Activated CD4-positive, CD25-positive, alpha-beta regulatory T cell treated with anti-CD3 and anti-CD28 coated beads, Interleukin-2, amount 50 U/mL, for 16 hours (primary cell): Measurements from ENCODE around the gene KDM5C.

Experiments used
- DNase-seq: peaks from one replicate; pipeline ENCODE4 v3.0.0-alpha.2; 2020; ENCODE audit warnings: low read depth, low spot score

KDM5C gene

DNA sequence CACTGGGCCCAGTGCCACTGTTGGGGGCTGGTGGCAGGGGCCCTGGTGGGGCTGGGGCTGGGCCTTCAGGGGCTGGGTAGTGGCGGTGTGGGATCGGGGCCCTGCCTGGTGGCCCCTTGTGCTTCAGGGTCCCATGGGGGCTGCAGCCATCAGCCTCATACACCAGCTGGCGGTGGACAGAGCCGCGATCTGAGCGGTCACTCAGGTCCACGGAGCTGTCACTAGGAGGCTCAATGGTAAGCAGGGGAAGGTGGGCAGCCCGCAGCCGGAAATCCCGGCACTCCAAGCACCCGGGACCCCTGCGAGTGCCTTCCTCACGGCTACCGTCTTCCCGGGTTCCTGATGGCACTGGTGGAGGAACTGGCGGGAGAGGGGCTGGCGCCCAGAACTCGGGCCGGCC is 25.5 kb upstream of the KDM5C start:
- DNase-seq = no peak

GRCh38 chrX:53249408-53250042 is 24.5 kb upstream of the KDM5C start:
- no peak for DNase-seq

DNA sequence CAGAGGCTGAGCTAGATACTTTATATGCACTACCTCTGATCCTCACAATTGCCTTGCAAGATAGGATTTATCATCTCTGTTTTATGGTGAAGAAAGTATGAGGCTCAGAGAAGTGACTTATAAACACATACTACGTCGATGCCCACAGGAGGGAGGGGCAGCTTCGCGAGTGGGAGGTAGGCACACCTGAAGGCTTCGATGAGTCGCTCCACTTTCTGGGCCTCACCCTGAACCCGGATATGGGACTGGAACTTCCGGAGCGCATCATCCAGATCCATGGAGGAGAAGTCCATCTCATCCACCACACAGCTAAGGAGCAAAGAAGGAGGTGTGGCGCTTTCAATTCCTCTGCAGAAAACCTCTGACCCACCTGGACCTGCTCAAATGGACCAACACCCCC is 22.9 kb upstream of the KDM5C start:
- no peak for DNase-seq

DNA sequence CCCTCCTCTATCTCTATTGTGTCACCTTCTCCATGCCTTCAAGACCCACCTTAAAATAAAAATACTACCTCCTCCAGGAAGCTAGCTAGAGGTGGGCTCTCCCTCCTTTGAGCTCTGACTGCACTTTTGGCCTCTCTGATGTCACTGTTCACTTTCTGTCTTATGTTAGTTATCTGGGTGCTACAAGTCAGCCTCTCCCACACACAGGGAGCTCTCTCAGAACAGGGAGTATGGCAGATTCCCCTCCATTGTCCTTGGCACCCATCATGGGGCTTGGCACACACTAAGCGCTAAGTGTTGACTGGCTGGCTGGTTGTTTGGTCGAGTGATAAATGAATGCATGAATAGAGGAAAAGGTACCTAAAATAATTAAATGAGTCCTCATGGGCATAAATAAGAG is 21.2 kb upstream of the KDM5C start:
- DNase-seq = no peak

DNA sequence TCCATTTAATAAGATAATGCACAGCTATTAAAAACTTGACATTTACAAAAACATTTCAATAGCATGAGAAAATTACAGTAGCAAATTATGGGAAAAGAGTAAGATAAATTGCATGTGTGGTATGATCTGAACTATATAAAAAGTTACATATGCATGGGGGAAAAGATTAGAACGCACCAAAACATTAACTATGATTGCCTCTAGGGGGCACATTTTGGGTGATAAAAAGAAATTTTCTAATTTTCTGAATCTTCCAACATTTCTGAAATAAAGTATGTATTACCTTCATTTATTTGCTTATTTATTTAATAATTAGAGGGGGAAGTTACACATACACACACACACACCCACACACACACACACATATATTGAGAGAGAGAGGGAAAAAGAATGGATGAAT is 19.6 kb upstream of the KDM5C start:
- no peak for DNase-seq

- DNase-seq = no peak
Observed at GRCh38 chrX:53242310-53242709, 17.3 kb upstream of the KDM5C start.

- no peak for DNase-seq
Observed at GRCh38 chrX:53241558-53241957, 16.6 kb upstream of the KDM5C start.

- DNase-seq = no peak
Observed at GRCh38 chrX:53239474-53239873, 14.5 kb upstream of the KDM5C start.

DNA sequence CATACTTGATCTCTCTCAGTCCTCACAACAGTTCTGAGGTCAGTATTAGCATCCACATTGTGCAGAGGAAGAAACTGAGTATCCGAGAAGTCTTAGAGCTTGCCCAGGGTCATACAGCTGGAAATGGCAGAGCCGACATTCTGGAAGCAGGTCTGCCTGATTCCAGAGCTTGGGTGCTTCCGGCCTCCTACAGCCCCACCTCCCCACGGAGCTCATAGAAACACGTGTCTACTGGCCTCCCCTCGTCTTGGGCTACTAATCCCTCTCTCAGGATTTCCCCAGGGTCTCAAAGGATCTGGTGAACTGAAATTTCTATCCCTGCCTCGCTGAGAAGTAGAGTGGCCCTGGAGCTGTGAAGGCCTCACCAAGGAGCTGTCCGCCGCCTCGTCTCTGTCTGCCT is 12.0 kb upstream of the KDM5C start:
- no peak for DNase-seq

DNA sequence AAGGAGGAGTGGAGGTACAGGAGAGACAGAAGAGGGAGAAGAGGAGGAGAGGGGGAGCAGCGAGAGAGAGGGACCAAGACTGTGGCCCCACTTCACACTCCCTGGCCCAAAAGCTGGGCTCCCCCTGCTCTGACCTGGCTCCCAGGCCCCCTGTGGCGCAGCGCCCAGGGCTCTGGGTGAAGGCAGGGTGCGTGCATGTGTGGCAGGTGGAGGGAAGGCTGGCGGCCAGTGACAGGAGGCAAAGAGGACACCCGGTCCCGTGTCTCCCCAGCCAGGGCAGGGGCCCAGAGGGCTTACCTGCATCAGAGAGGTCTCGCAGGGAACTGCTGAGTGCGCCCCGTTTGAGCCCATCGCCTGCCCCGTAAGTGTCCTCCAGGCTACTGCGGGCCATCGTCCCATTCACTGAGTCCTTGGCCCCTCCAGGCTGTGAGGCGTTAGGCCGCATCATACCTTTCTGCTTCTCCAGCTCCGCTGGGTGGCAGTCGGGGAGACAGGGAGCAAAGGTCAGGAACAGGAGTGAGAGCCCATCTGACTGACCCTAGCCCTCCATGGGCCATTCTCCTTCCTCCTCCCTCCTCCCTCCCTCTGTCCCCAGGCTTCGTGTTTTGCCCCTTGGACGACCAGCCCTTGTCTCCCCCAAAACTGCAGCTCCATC is 11.1 kb upstream of the KDM5C start:
- no peak for DNase-seq

- no peak for DNase-seq
Observed at GRCh38 chrX:53235566-53235965, 10.6 kb upstream of the KDM5C start.

GRCh38 chrX:53234484-53234883 is 9.5 kb upstream of the KDM5C start:
- no peak for DNase-seq

GRCh38 chrX:53233536-53233935 is 8.5 kb upstream of the KDM5C start:
- no peak for DNase-seq

DNA sequence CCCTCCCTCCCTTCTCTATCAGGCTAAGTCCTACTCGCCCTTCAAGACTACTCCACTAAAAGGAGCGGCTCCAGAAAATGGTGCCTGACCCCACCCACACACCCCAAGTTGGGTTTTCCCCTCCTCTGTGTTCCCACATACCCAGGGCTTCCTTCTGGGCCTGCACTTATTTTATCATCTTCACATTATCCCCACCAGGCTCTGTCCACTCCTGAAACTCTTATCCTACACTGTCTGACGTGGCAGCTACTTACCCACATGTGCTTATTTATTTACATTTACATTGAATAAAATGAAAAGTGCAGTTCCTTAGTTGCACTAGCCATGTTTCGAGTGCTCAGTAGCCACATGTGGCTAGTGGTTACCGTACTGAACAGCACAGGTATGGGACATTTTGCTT is 5.1 kb upstream of the KDM5C start:
- no peak for DNase-seq

DNA sequence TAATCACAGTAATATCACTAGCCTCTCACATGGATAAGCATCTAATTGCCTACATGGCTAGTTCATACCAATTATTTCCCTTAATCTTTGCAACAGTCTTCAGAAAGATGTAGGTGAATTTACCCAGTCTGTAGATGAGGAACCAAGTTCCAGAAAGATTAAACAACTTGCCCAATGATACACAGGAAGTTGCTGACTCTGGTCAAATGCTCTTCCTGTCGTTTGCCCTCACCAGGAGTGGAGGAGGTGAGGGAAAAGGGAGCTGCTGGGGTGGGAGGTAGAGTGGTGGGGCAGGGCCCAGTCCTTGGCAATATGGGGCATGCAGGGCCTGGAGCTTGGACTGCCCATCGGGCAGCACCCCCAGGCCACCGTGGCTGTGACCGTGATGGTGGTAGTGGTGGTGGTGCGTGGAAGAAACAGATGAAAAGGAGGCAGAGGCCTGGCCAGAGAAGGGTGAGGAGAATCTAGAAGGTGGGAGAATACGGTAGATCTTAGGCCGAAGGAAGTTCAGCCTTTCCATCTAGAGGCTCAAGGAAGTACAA is 2.3 kb upstream of the KDM5C start:
- no peak for DNase-seq

GRCh38 chrX:53223955-53224859 is 800 bp downstream of the KDM5C start:
- DNase-seq = no peak

GRCh38 chrX:53223068-53223693 is 1.8 kb downstream of the KDM5C start:
- DNase-seq = no peak

- DNase-seq = no peak
Observed at GRCh38 chrX:53211391-53211978, 13.5 kb downstream of the KDM5C start.

- DNase-seq = no peak
Observed at GRCh38 chrX:53196678-53197077, 28.3 kb downstream of the KDM5C start.

DNA sequence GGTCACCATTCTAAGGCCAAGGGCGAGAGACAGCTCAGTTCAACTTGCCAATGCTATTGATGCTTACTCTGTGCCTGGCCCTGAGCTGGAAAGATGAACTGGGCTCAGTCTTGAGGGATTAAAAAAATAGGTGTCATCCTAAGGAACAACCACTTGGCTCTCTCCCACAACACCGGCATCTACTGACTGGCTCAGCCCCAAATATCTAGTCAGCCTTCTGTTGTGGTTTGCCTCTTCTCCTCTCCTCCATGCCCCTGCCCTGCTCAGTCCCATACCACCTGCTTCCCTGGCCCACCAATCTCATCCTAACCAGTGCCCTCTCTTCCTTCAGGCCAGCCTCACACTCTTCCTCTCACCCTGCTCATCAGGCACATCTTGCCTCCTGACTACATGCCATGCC is 29.6 kb downstream of the KDM5C start:
- no peak for DNase-seq

- no peak for DNase-seq
Observed at GRCh38 chrX:53194308-53194707, 30.7 kb downstream of the KDM5C start.

DNA sequence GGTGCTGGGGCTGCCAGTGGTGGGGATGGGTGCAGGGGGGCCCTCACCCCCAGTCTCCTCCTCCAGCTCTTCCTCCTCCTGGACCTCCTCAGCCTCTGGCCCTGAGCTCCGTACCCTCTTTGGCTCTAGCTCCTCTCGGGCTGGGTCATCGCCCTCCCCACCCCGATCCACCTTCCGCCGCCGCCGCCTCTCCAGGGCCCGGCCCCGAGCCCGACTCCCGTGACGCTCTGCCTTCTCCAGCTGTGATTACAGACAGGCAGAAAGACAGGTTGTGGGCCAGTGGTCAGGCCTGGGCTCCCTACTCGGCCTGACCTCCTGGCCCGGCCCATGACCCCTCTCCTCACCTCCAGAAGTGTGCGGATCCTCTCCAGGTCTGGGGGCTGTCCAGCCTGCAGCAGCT is 31.9 kb downstream of the KDM5C start:
- no peak for DNase-seq
